ENCODE data around the gene C10orf53.
"Not testable (repeated sequence)": the region's sequence is repeated elsewhere in the genome, so short reads cannot be mapped to it uniquely, and the experiment has no call there.

The C10orf53 gene

DNA sequence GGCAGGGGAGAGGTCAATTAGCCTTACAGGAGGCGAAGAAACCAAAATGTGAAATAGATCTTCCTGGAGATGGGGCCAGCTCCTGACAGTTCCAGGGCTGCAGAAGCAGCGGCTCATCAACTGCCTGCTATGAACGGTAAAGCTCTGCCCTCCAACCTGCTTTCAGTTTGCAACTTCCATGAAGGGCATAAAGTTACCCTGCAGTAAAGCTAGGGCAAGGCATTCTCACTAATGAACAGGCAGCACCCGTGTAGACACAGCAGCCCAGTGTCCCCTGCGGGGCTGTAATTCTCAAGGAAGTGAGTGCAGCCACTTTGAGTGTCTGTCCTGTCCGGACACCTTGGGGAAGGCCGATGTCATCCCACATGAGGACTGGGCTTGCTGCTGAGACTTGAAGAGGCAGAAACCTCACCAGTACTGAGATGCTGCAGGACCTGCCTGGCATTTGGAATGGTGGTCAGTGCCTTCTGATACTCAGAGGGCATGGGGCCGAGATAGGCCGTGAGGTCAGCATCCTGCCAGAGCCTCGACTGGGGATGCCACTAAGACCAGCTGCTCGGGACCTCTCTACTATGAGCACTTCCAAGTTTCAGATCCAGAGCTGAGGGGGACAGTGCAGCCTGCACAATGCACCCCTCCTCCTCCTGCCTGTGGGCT lies 26.1 kb upstream of the C10orf53 start:
- DNase-seq: no peak

DNA sequence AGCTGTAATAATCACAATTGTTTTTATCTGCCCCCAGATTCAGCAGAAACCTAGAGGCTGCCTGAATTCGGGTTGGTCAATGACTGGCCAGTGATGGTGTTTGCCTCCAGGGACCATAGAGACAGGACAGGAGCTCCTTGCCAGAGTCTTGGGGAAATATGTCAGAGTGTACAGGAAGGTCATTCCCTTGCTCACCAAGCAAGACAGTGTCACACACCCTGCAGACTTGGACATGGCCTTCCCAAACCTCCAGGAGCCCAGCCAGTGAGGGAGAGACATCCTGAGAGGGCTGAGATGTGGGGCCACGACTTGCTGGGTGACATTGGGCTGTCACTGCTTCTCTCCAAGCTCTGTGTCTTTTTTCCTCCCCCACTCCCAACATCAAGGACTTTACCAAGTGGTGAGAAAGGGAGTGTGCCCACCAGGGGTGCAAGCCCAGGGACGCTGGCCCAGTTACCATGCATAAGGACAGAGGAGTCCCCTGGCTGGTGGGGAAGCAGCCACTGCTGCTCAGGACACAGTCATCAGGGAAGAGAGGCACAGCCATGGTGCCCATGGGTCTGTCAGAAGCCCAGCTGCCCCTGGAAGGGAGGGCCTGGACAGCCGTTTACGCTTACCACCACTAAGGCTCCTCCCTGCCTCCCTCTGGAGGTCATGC lies 25.3 kb upstream of the C10orf53 start:
- no peak for DNase-seq

DNA sequence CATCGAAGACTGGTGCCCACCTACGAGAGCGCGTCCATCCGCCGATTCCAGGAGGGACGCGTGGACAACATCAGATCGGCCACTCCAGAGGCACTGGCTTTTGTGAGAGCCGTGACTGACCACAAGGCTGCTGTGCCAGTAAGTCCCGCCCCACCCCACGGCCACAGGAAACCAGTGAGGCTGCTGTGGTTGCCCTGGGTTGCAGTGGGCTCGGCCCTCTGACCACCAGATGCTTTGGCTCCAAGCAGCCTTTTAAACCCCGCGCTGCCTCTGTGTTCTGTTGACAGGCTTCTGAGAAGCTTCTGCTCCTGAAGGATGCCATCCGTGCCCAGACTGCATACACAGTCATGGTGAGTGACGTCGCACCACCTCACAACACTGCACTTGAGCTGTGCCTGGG lies 24.4 kb upstream of the C10orf53 start:
- no peak for DNase-seq

DNA sequence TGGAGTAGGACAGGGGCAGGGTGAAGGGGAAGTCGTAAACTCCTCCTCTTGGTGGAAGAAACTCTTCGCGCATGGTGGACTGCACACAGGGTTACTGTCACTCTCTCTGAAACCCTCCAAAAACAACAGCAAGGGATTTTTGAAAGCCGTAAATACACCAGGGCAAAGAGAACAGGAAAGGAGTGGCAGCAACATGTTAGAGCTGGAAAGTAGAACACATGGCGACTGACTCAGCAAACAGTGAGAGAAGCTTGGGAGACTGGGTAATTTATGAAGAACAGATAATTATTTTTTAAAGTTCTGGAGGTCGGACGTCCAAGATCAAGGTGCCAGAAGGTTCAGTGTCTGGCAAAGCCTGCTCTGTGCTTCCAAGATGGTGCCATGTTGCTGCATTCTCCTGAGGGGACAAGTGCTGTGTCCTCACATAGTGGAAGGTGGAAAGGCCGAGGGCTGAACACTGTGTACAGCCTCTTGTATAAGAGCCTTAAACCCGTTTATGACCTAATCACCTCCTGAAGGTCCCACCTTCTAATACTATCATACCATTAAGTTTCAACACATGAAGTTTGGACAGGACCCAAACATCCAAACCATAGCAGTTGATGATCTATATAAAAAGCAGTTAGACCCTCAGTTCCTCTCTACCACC lies 22.5 kb upstream of the C10orf53 start:
- DNase-seq: no peak

DNA sequence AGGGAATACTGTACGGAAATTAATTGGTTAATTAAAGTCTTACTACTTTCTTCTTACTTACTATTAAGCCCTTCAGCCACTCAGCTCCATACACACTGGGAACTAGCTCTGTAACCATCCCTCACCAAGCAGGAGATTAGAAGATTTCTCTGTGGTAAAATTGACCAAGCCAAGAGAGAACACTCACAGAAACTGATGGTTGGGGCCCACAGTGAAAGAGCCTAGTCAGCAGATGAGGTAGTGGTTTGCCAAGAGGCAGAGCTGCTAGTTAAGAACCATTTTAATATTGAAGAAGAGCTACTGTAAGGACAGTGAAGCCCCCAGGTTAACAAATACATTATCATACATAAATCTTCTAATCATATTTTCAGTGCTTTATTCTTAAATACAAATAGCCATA lies 21.8 kb upstream of the C10orf53 start:
- no peak for DNase-seq

DNA sequence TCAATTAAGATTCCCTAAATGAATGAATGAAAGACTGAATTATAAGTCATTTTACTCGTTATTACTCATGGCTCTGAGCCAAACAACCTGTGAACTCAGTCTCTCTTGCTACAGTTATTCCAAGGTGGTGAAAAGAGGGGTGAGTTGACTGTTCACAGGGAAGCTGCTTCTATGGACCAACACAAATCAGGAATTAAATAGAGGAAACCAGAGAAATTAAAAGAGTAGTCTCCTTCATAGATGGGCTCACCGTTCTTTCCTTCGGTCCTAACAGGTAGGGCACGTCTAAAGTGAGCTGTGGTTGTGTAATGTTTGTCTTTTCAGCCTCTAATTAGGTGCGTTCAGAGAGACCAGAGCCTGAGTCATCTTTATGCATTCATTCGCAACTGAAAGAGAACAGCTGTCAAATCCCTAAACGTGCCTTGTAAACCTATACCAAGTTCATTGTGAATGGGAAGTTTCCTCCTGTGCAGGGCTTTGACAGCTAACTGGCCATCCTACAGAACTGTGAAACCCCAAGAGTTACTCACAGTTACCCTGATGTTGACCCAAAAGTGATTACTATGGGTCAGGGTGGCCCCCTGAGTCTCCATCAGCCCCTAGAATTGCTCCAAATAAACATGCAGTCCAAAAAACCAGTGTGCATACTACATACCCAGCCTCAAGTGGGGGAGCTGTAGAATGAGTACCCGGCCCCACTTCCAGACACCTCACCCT lies 18.2 kb upstream of the C10orf53 start:
- no peak for DNase-seq

DNA sequence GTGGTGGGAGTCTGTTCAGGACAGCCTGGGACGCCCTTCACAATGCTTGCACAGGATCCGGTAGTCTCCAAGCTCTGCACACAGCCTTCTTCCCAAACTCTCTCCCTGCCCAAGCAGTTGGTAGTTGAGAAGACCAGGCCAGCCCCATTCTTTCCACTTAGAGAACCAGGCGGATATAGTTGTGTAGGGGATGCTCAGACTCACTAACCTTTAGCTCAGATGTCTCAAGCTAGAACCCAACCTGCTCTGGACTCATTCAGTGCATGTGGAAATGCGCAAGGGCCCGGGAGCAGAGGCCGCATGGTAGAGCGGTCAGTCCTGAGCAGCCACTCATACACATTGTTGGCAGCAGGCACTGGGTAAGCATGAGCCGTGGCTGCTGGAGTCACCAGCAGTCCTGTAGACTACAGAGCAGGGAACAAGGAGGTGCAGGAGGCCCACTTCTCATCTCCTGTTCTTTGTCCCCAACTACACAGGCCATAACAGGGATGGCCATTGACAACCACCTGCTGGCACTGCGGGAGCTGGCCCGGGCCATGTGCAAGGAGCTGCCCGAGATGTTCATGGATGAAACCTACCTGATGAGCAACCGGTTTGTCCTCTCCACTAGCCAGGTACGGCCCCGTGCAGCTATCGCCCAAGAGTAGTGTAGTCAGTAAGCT lies 17.2 kb upstream of the C10orf53 start:
- no peak for DNase-seq

DNA sequence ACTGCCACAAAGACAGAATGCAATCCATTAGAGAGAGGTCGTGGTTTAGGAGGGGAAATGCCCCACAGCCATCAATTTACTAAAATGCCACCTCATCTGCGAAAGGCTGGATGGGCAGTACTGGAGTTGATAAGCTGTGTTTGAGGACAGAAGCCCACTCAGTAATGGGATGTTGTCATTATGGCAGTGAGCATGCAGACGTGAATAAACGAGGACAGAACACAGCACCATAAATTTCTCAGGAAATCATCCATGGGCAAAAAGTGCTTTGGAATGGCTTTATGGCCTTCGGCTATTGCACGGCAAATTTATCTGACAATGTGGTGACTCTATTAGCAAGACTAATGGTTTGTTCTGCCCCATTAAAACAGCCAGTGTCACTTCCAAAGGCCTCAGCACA lies 15.9 kb upstream of the C10orf53 start:
- DNase-seq: no peak

DNA sequence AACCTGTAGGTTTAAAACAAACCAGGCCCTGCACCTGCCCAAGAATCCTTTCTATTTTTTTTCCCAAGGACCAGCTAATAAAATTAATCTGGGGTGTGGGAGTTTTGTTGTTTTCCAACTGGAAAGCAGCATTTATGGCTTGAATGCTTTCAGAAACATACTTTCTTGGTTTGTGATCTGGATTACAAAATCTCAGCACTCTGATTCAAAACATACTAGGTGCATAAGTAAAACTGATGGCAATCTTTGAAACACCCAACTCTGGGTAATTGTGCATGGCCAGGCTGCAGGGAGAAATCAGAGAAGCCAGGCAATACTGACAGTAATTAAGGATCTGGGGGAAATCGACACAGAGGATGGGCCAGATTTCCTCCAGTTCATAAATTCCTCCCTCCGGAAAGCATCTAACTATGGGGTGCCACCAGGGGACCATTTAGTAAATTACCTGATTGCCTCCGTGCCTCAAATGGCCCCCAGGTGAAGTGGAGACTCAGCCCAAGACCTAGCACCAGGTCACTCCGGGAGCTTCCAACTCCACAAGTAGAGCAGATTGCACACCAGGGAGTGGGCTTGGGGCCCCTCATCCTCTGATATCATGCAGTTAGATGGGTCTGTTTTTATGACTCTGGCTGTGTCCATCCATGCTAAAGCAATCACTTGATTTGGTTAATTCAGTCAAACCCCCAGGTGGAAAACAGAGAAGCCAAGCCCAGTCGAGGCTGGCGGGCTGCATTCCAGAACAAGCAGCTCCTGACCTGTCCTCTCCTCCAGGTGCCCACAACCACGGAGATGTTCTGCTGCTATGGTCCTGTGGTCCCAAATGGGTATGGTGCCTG lies 15.2 kb upstream of the C10orf53 start:
- DNase-seq: no peak

DNA sequence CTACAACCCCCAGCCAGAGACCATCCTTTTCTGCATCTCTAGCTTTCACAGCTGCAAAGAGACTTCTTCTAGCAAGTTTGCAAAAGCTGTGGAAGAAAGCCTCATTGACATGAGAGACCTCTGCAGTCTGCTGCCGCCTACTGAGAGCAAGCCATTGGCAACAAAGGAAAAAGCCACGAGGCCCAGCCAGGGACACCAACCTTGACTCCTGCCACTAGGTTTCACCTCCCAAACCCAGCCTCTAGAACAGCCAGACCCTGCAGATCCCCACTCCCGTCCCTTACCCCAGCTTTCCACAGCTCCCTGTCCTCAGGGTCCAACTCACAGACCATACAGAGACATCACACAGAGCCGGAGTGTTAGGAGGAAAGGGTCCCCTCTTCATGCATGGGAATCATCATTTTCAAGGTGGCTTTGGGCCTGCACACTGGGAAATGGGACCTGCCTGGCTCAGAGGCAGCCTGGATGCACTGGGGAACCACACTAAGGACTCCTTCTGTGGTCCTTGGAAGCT lies 14.6 kb upstream of the C10orf53 start:
- DNase-seq: no peak

DNA sequence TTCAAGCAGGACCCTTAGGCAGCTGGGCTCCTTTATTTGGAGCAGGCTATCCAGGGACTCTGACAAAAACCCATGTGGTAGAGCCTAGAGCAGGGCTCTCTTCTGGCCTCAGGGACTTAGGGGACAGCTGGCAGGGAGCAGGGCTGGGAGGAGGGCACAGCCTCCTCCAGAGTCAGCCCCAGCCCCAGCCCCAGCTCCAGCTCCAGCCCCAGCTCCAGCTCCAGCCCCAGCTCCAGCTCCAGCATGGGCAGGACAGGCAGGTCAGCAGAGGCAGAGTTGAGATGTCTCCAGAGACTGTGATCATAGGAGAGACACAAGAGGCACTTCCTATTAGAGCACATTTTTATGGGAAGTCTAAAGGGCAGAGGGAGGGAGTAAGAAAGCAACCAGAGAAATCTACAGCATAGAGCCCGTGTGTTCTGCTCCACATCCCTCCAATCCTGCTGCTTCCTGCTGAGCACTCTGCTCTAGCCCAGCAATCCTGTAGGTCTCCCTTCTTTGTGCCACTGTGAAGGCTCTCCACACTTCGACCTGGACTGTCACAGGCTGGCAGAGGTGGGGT lies 13.3 kb upstream of the C10orf53 start:
- no peak for DNase-seq

DNA sequence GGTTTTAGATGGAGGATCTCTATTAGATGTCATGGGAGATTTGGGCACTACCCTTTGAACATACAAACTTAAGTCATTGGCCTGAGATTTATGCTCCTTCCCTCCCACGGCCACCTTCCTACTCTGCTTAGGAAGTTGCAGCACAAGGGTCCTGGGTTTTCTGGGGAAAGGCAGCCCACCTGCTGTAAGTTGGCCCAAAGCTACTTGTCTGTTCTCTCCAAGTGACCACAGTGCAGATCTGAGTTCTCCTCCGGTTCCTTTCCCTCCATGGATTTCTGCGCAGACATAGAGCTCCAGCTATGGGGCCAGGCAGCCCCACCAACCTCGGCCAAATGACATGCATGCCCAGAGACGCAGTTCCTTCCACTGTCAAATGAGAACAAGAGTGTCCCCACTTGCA lies 12.8 kb upstream of the C10orf53 start:
- DNase-seq: no peak

DNA sequence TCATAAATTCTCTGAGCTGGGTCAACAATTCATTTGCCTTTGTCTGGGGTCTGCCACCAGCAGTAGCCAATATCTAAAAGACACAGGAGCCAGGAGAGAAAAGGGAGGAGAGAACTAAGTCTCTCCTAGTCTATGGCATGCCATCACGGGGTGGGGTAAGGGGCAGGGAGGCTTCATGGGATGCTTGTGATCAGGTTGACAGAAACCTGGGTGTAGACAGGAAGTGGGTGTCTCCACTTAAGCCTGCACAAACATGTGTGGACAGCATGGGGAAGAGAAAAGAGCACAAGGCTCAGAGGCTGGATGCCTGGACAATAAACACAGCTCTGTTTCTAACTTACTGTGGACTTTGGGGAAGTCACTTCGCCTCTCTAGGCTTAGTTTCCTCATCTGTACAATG lies 11.5 kb upstream of the C10orf53 start:
- no peak for DNase-seq

DNA sequence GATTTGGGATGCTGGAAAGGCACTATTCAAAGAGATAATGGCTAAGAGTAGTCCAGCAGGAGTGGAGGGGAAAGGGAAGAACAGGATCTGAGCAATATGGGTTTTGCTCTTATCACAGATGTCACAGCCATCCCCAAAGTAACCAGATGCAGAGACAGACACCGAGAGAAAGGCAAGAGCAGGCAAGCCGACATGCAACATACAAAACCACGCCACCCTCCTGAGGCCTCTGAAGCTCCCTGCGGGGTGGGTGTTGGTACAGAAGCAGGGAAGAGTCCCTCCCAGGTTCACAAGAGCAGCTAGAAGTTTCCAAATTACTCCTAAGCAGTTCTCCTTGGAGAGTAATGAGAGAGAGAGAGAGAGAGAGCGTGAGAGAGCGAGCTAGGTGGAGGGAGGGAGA lies 10.8 kb upstream of the C10orf53 start:
- DNase-seq: no peak

DNA sequence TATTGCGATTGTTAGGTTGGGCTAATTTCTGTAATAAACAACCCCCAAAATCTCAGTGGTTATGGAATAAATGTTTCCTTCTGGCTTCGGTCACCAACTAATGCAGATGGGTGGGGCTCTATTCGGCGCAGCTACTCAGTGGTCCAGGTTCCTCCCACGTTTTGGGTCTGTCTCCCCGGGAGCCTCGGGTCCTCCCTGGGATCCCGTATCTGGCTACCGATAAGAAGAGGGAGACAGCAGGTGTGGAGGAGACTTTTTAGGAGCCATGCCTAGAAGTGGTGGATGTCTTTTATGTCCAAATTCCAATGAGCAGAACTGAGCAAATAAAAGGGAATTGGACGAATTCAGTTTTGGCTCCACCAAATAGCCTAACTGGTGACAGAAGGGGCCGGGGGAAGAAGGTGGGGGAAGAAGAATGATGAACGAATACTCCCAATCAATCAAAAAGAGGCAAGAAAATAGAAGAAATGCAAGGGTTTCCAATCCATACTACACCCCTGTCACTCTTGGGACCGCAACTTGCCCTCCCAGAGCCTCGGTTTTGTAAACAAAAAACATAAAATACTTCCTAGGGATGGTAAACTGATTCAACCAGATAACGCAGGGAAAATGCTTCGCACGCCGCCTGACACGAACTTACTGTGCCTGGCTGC lies 498 bp upstream of the C10orf53 start:
- no peak for DNase-seq

DNA sequence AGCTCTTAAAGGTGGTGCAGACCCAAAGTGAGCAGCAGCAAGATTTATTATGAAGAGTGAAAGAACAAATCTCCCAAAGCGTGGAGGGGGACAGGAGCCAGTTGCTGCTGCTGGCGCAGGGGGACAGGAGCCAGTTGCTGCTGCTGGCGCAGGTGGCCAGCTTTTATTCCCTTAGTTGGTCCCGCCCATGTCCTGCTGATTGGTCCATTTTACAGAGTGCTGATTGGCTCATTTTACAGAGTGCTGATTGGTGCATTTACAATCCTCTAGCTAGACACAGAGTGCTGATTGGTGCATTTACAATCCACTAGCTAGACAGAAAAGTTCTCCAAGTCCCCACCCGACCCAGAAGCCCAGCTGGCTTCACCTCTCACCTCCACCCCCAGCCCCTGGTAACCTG lies 3.0 kb downstream of the C10orf53 start:
- DNase-seq: not testable (repeated sequence)

DNA sequence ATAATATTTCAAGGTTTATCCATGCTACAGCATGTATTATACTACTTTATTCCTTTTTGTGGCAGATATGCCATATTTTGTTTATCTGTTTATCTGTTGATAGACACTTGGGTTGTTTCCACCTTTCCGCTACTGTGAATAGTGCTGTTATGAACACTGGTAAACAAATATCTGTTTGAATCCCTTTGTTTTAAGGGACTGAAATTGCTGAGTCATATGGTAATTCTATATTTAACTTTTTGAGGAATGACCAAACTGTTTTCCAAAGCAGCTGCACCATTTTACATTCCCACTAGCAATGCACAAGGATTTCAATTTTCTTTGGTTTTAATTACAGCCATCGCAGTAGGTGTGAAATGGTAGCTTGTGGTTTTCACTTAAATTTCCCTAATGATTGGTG lies 3.4 kb downstream of the C10orf53 start:
- no peak for DNase-seq

DNA sequence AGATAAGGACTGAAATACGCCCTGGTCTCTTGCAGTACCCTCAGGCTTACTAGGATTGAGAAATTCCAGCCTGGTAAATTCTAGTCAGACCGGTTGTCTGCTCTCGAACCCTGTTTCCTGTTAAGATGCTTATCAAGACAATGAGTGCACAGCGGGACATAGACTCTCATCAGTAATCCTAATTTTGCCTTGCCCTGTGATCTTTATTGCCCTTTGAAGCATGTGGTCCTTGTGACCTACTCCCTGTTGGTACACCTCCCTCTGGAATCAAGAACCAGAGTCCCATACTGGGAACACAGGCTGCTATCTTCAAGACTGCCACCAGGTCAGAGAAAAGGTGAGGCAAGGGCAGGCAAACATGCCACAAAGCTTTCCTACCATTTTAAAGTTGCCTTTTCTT lies 7.2 kb downstream of the C10orf53 start:
- DNase-seq: no peak

DNA sequence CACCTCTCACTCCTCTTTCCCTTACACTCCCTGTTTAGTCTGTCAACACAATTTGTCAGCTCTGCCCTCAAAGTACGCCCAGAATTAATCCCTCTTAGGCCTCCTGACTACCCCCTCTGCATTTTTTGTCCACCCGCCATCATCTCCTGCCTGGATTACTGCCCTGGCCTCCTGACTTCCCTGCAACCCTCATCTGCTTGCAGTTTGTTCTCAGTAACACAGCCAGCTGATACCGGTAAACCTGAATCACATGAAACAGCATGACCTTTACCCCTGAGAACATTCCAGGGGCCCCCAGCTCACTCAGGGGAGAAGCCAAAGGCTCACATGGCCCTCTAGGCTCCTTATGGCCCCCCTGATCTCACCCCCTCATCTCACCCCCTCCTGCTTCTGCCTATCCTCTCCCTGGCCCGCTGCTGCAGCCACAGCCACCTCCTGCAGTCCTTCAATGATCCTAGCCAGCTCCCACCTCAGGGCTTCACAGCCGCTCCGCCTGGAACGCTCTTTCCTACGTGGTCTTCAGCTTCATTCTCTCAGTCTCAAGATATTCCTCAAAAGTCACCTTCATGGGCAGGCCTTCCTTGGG lies 8.9 kb downstream of the C10orf53 start:
- no peak for DNase-seq

DNA sequence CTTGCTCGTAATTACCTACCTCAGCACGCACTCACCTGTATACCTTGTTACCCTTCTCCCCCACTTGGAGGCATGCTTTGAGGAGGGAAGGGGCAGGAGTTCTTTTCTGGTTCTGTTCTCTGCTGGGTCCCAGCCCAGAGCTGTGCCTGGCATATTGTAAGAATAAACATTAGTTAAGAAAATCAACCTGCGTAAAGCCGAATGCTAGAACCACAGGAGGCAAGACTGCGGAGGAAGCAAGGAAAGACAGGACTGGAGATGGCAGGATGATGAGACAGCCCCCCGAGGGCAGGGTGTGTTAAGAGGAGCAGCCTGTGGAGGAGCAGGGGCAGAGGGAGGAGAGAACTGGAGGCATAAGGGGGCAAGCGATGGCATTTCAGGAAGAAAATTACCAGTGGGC lies 9.5 kb downstream of the C10orf53 start:
- no peak for DNase-seq
